ENCODE results near the gene SLC1A2. TPM values are rescaled to one million over a fixed set of nuclear protein-coding genes. Genes with fewer than 3 reads are reported as not detected.

SLC1A2 gene
- total RNA-seq, 2 experiments from 2014 or later = not detected

- ATAC-seq = peak; percentile 68
- CTCF ChIA-PET = interaction anchor here (1.6 kb wide), 1 partner anchor 115 kb away, joined by 7 read pairs; no protein-coding TSS in a partner anchor
- peak overlapping the region; percentile 70 for H3K27ac Mint-ChIP-seq
- TF ChIP-seq, protein P1, sequence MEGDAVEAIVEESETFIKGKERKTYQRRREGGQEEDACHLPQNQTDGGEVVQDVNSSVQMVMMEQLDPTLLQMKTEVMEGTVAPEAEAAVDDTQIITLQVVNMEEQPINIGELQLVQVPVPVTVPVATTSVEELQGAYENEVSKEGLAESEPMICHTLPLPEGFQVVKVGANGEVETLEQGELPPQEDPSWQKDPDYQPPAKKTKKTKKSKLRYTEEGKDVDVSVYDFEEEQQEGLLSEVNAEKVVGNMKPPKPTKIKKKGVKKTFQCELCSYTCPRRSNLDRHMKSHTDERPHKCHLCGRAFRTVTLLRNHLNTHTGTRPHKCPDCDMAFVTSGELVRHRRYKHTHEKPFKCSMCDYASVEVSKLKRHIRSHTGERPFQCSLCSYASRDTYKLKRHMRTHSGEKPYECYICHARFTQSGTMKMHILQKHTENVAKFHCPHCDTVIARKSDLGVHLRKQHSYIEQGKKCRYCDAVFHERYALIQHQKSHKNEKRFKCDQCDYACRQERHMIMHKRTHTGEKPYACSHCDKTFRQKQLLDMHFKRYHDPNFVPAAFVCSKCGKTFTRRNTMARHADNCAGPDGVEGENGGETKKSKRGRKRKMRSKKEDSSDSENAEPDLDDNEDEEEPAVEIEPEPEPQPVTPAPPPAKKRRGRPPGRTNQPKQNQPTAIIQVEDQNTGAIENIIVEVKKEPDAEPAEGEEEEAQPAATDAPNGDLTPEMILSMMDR (IDR thresholded peaks at IDR 0.05) = no peak
- H3K4me3 Mint-ChIP-seq = no peak overlapping the region
- DNase-seq = peak; percentile 60
- peaks cover 3% of the 10 kb centered on the region for H3K36me3 Mint-ChIP-seq (ENCODE audit: low read depth)
- no peaks in the 10 kb centered on the region for H3K9me3 Mint-ChIP-seq
- H3K4me1 Mint-ChIP-seq (ENCODE audit: low read depth) = peaks cover 50% of the 10 kb centered on the region
- H3K27me3 Mint-ChIP-seq = no peaks in the 10 kb centered on the region
- POLR2A ChIA-PET = interaction anchor here (1.2 kb wide), 1 partner anchor 18 kb away, joined by 3 read pairs; no protein-coding TSS in a partner anchor
- intact Hi-C loops (cut with micrococcal nuclease) = no loop called here
These were observed 142.8 kb downstream of the SLC1A2 start for GRCh38 chr11:35276396-35277145.

DNA sequence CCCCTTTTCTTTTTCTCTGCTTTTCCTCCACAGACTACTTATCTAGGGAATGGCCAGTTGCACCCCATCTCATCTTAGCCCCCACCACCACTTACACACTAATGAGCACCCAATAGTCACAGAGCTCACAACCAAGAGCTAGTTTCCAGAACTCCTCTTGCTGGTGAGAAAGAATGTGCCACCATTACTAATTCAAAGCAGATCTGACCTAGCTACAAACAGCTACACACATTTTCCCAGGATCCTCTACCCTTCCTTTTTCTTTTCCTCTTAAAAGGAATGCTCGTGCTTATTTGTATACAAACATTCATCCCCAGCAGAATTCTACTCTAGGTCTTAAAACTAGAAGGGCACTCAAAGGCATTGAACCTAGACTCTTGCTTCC, 143.6 kb downstream of the SLC1A2 start:
- intact Hi-C loops (cut with micrococcal nuclease) = no loop called here
- no peak for ATAC-seq
- POLR2A ChIA-PET = interaction anchor here (0.7 to 1.2 kb wide), 2 partner anchors 17 to 29 kb away, joined by 3 read pairs; no protein-coding TSS in a partner anchor

GRCh38 chr11:35274909-35275785, 144.2 kb downstream of the SLC1A2 start:
- ChIA-PET POLR2A (interaction anchor here (0.7 to 1.2 kb wide), 2 partner anchors 17 to 29 kb away, joined by 3 read pairs; no protein-coding TSS in a partner anchor), CTCF (interaction anchor here (0.7 to 1.2 kb wide), 3 partner anchors 17 to 348 kb away, joined by 3 to 4 read pairs (median 3); no protein-coding TSS in a partner anchor)
- DNase-seq = peak; percentile 41
- TF ChIP-seq, protein P1 (IDR thresholded peaks at IDR 0.05) = no peak
- peaks cover 3% of the 10 kb centered on the region for H3K36me3 Mint-ChIP-seq (ENCODE audit: low read depth)
- no peak for ATAC-seq
- peak overlapping the region; percentile 70 for H3K27ac Mint-ChIP-seq
- intact Hi-C loops (cut with micrococcal nuclease) = no loop called here
- no peak overlapping the region for H3K4me3 Mint-ChIP-seq
- no peaks in the 10 kb centered on the region for H3K27me3 Mint-ChIP-seq
- peaks cover 56% of the 10 kb centered on the region for H3K4me1 Mint-ChIP-seq (ENCODE audit: low read depth)
- H3K9me3 Mint-ChIP-seq = no peaks in the 10 kb centered on the region

More for the DNA sequence above, 143.6 kb downstream of the SLC1A2 start:
- no peaks in the 10 kb centered on the region for H3K27me3 Mint-ChIP-seq
- DNase-seq = no peak
- peak overlapping the region; percentile 70 for H3K27ac Mint-ChIP-seq
- H3K4me1 Mint-ChIP-seq (ENCODE audit: low read depth) = peaks cover 55% of the 10 kb centered on the region
- CTCF ChIA-PET = interaction anchor here (0.7 to 1.2 kb wide), 3 partner anchors 17 to 349 kb away, joined by 3 to 4 read pairs (median 3); no protein-coding TSS in a partner anchor
- peaks cover 3% of the 10 kb centered on the region for H3K36me3 Mint-ChIP-seq (ENCODE audit: low read depth)
- H3K9me3 Mint-ChIP-seq = no peaks in the 10 kb centered on the region
- TF ChIP-seq, protein P1 (IDR thresholded peaks at IDR 0.05) = no peak
- H3K4me3 Mint-ChIP-seq = no peak overlapping the region

GRCh38 chr11:35272391-35272902, 146.9 kb downstream of the SLC1A2 start:
- DNase-seq (peak; percentile 73), ATAC-seq (peak; percentile 86)
- Mint-ChIP-seq H3K27me3 (no peaks in the 10 kb centered on the region), H3K27ac (peak overlapping the region; percentile 90), H3K36me3 (ENCODE audit: low read depth) (peaks cover 3% of the 10 kb centered on the region), H3K9me3 (no peaks in the 10 kb centered on the region), H3K4me1 (ENCODE audit: low read depth) (peaks cover 56% of the 10 kb centered on the region), H3K4me3 (peak overlapping the region; percentile 34)
- CTCF ChIA-PET = interaction anchor here (0.8 to 1.1 kb wide), 3 partner anchors 26 to 57 kb away, joined by 3 to 5 read pairs (median 3); no protein-coding TSS in a partner anchor
- intact Hi-C loops (cut with micrococcal nuclease) = no loop called here
- POLR2A ChIA-PET = interaction anchor here (0.6 to 1.1 kb wide), 4 partner anchors 11 to 132 kb away, joined by 3 read pairs; no protein-coding TSS in a partner anchor
- TF ChIP-seq, protein P1 (IDR thresholded peaks at IDR 0.05) = no peak
